Measurements from ENCODE around the gene MARCHF6.

GRCh38 chr5:10332301-10332700 lies 21.2 kb upstream of the MARCHF6 start:
- no peak for TF ChIP-seq POLR2A (IDR thresholded peaks at IDR 0.05)
- TF ChIP-seq, protein P1, sequence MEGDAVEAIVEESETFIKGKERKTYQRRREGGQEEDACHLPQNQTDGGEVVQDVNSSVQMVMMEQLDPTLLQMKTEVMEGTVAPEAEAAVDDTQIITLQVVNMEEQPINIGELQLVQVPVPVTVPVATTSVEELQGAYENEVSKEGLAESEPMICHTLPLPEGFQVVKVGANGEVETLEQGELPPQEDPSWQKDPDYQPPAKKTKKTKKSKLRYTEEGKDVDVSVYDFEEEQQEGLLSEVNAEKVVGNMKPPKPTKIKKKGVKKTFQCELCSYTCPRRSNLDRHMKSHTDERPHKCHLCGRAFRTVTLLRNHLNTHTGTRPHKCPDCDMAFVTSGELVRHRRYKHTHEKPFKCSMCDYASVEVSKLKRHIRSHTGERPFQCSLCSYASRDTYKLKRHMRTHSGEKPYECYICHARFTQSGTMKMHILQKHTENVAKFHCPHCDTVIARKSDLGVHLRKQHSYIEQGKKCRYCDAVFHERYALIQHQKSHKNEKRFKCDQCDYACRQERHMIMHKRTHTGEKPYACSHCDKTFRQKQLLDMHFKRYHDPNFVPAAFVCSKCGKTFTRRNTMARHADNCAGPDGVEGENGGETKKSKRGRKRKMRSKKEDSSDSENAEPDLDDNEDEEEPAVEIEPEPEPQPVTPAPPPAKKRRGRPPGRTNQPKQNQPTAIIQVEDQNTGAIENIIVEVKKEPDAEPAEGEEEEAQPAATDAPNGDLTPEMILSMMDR (IDR thresholded peaks at IDR 0.05): no peak
